SK-N-SH treated with all-trans-retinoic acid at 6 μM for 48 hours (cell line): ENCODE measurements around the gene GCNT2.

Experiments
- ARNTL ChIP-seq: fragments of 450-650 bp; formaldehyde crosslinking; IDR thresholded peaks from 2 replicates; pipeline ENCODE4 v1.5.0; 2020; ENCODE audit warnings: low read depth, mild to moderate bottlenecking, moderate library complexity, borderline replicate concordance
- BACH2 ChIP-seq: fragments of 250-450 bp; sonication (Bioruptor Pico); IDR thresholded peaks from 2 replicates; pipeline ENCODE4 v1.9.0; 2021; ENCODE audit warnings: mild to moderate bottlenecking, borderline replicate concordance
- CSRNP3 ChIP-seq: fragments of 250-450 bp; sonication (Bioruptor Pico); IDR thresholded peaks from 2 replicates; pipeline ENCODE4 v1.5.1; 2021; ENCODE audit warnings: mild to moderate bottlenecking, moderate library complexity
- OSR1 ChIP-seq: fragments of 250-450 bp; sonication (Bioruptor Pico); IDR thresholded peaks from 2 replicates; pipeline ENCODE4 v1.8.0; 2022; ENCODE audit warnings: moderate library complexity, mild to moderate bottlenecking, inconsistent platforms
- TCF4 ChIP-seq: fragments of 250-450 bp; sonication (Bioruptor Pico); IDR thresholded peaks from 2 replicates; pipeline ENCODE4 v1.8.0; 2021; ENCODE audit warnings: mild to moderate bottlenecking, moderate library complexity, borderline replicate concordance
- ZFP3 ChIP-seq: fragments of 250-450 bp; sonication (Bioruptor Pico); IDR thresholded peaks from 2 replicates; pipeline ENCODE4 v1.5.0; 2020; ENCODE audit warnings: mild to moderate bottlenecking, moderate library complexity
- ZFP30 ChIP-seq: fragments of 450-650 bp; formaldehyde crosslinking; IDR thresholded peaks from 2 replicates; pipeline ENCODE4 v1.5.0; 2022; ENCODE audit warnings: mild to moderate bottlenecking, moderate library complexity
- ZNF8 ChIP-seq: fragments of 450-650 bp; formaldehyde crosslinking; IDR thresholded peaks from 2 replicates; pipeline ENCODE4 v1.5.0; 2020; ENCODE audit warnings: mild to moderate bottlenecking, moderate library complexity
- TF ChIP-seq, protein P1 (sequence below): fragments of 250-450 bp; sonication (Bioruptor Pico); IDR thresholded peaks from 2 replicates; pipeline ENCODE4 v1.8.0; 2020; ENCODE audit warnings: mild to moderate bottlenecking, moderate library complexity, borderline replicate concordance
- TF ChIP-seq, protein P2 (sequence below): fragments of 250-450 bp; sonication (Bioruptor Pico); IDR thresholded peaks from 2 replicates; pipeline ENCODE4 v1.5.0; 2020; ENCODE audit warnings: mild to moderate bottlenecking, moderate library complexity

GRCh38 chr6:10513544-10513943 is 7.6 kb upstream of the GCNT2 start:
- TF ChIP-seq, protein P1, sequence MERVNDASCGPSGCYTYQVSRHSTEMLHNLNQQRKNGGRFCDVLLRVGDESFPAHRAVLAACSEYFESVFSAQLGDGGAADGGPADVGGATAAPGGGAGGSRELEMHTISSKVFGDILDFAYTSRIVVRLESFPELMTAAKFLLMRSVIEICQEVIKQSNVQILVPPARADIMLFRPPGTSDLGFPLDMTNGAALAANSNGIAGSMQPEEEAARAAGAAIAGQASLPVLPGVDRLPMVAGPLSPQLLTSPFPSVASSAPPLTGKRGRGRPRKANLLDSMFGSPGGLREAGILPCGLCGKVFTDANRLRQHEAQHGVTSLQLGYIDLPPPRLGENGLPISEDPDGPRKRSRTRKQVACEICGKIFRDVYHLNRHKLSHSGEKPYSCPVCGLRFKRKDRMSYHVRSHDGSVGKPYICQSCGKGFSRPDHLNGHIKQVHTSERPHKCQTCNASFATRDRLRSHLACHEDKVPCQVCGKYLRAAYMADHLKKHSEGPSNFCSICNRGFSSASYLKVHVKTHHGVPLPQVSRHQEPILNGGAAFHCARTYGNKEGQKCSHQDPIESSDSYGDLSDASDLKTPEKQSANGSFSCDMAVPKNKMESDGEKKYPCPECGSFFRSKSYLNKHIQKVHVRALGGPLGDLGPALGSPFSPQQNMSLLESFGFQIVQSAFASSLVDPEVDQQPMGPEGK = no peak
- TF ChIP-seq ZFP3 (CRISPR knock-in tag) (no peak), CSRNP3 (CRISPR knock-in tag) (no peak), ARNTL (CRISPR knock-in tag) (no peak), BACH2 (CRISPR knock-in tag) (no peak), ZNF8 (no peak), TCF4 (CRISPR knock-in tag) (no peak), OSR1 (CRISPR knock-in tag) (no peak), ZFP30 (CRISPR knock-in tag) (no peak)
- TF ChIP-seq, protein P2, sequence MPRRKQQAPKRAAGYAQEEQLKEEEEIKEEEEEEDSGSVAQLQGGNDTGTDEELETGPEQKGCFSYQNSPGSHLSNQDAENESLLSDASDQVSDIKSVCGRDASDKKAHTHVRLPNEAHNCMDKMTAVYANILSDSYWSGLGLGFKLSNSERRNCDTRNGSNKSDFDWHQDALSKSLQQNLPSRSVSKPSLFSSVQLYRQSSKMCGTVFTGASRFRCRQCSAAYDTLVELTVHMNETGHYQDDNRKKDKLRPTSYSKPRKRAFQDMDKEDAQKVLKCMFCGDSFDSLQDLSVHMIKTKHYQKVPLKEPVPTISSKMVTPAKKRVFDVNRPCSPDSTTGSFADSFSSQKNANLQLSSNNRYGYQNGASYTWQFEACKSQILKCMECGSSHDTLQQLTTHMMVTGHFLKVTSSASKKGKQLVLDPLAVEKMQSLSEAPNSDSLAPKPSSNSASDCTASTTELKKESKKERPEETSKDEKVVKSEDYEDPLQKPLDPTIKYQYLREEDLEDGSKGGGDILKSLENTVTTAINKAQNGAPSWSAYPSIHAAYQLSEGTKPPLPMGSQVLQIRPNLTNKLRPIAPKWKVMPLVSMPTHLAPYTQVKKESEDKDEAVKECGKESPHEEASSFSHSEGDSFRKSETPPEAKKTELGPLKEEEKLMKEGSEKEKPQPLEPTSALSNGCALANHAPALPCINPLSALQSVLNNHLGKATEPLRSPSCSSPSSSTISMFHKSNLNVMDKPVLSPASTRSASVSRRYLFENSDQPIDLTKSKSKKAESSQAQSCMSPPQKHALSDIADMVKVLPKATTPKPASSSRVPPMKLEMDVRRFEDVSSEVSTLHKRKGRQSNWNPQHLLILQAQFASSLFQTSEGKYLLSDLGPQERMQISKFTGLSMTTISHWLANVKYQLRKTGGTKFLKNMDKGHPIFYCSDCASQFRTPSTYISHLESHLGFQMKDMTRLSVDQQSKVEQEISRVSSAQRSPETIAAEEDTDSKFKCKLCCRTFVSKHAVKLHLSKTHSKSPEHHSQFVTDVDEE (CRISPR knock-in tag) = no peak
